Calu3 (cell line): ENCODE measurements around the gene MSMP. TPM values are rescaled to one million over a fixed set of nuclear protein-coding genes. Genes with fewer than 3 reads are reported as not detected.

Experiments used
- BruUV-seq: library from RNA; stranded (reverse); fragments of 400-500 nt; replicated peaks from 2 replicates; lab custom pipeline; 2021; lab: Mats Ljungman, UMichigan
- CTCF ChIA-PET: fragments of 300-600 bp; sonication (Branson Sonifier 250); formaldehyde crosslinking; loops from one replicate; lab custom pipeline; 2022; ENCODE audit warnings: antibody characterized with exemption; lab: Charles Lee
- DNase-seq: peaks from one replicate; pipeline ENCODE4 v3.0.0; 2022
- H3K27ac Mint-ChIP-seq: one replicate; pipeline ENCODE4 v1.8.0; 2022; ENCODE audit warnings: mixed read lengths; ENCODE audit not compliant: unreplicated experiment
- H3K27me3 Mint-ChIP-seq: one replicate; pipeline ENCODE4 v1.8.0; 2022; ENCODE audit warnings: mixed read lengths; ENCODE audit not compliant: unreplicated experiment
- H3K36me3 Mint-ChIP-seq: one replicate; pipeline ENCODE4 v1.8.0; 2022; ENCODE audit warnings: mild to moderate bottlenecking, moderate library complexity, mixed read lengths; ENCODE audit not compliant: insufficient read depth, unreplicated experiment
- H3K4me1 Mint-ChIP-seq: one replicate; pipeline ENCODE4 v1.8.0; 2022; ENCODE audit warnings: mild to moderate bottlenecking, low read depth, mixed read lengths; ENCODE audit not compliant: unreplicated experiment
- H3K4me3 Mint-ChIP-seq: one replicate; pipeline ENCODE4 v1.8.0; 2022; ENCODE audit warnings: mild to moderate bottlenecking, low read depth, moderate library complexity, mixed read lengths; ENCODE audit not compliant: unreplicated experiment
- H3K9me3 Mint-ChIP-seq: one replicate; pipeline ENCODE4 v1.8.0; 2022; ENCODE audit warnings: low read depth, mixed read lengths; ENCODE audit not compliant: unreplicated experiment
- CTCF ChIP-seq: fragments of 200-600 bp; IDR thresholded peaks from one replicate; pipeline ENCODE4 v1.8.0; 2022; ENCODE audit warnings: antibody characterized with exemption; ENCODE audit not compliant: unreplicated experiment
- intact Hi-C: fragments of 100-400 bp; cut with micrococcal nuclease; formaldehyde crosslinking; loops from one replicate; pipeline ENCODE4 v1.10.0; 2022; ENCODE audit not compliant: unreplicated experiment
- total RNA-seq: library from RNA; stranded (reverse); gene quantifications from 2 replicates; pipeline ENCODE4 v1.2.3, GENCODE V29; 2022

Gene MSMP
- total RNA-seq, 1 experiment from 2014 or later: not detected

- CTCF ChIA-PET: no interaction called here
- no peaks in the 10 kb centered on the region for H3K27me3 Mint-ChIP-seq
- intact Hi-C loops: no loop called here
- H3K36me3 Mint-ChIP-seq: peaks cover 4% of the 10 kb centered on the region
- DNase-seq: no peak
- peaks cover 18% of the 10 kb centered on the region for H3K4me1 Mint-ChIP-seq
- H3K9me3 Mint-ChIP-seq: no peaks in the 10 kb centered on the region
- BruUV-seq: no TSS peak
- H3K4me3 Mint-ChIP-seq: no peak overlapping the region
- TF ChIP-seq CTCF: no peak
- H3K27ac Mint-ChIP-seq: no peak overlapping the region
Observed at GRCh38 chr9:35797311-35798109, 43.4 kb upstream of the MSMP start.

GRCh38 chr9:35795695-35796094 is 41.6 kb upstream of the MSMP start:
- no peaks in the 10 kb centered on the region for H3K36me3 Mint-ChIP-seq
- no peaks in the 10 kb centered on the region for H3K9me3 Mint-ChIP-seq
- no TSS peak for BruUV-seq
- intact Hi-C loops: no loop called here
- no peak for TF ChIP-seq CTCF
- H3K4me1 Mint-ChIP-seq: peaks cover 18% of the 10 kb centered on the region
- H3K27me3 Mint-ChIP-seq: no peaks in the 10 kb centered on the region
- DNase-seq: no peak
- no peak overlapping the region for H3K4me3 Mint-ChIP-seq
- CTCF ChIA-PET: no interaction called here
- no peak overlapping the region for H3K27ac Mint-ChIP-seq

GRCh38 chr9:35793461-35793860 is 39.4 kb upstream of the MSMP start:
- Mint-ChIP-seq H3K27me3 (no peaks in the 10 kb centered on the region), H3K36me3 (peaks cover 6% of the 10 kb centered on the region), H3K4me1 (peaks cover 18% of the 10 kb centered on the region), H3K4me3 (no peak overlapping the region), H3K27ac (peak overlapping the region; percentile 27), H3K9me3 (no peaks in the 10 kb centered on the region)
- BruUV-seq: no TSS peak
- no peak for TF ChIP-seq CTCF
- intact Hi-C loops: no loop called here
- CTCF ChIA-PET: no interaction called here
- no peak for DNase-seq

- Mint-ChIP-seq H3K36me3 (peaks cover 6% of the 10 kb centered on the region), H3K9me3 (no peaks in the 10 kb centered on the region), H3K27ac (peak overlapping the region; percentile 27), H3K4me1 (peaks cover 18% of the 10 kb centered on the region), H3K27me3 (no peaks in the 10 kb centered on the region), H3K4me3 (no peak overlapping the region)
- no peak for TF ChIP-seq CTCF
- CTCF ChIA-PET: no interaction called here
- no peak for DNase-seq
- no TSS peak for BruUV-seq
- intact Hi-C loops: no loop called here
Observed at GRCh38 chr9:35792826-35793225, 38.8 kb upstream of the MSMP start.
